T-helper 1 cell treated with Interleukin-12 subunit alpha and Interleukin-12 subunit beta and Interleukin-4 antibody, amounts not matched to agents 30 ng/mL and 1 ng/mL, for 36 hours (primary cell): ENCODE data around the gene UBTD2. TPM values are rescaled to one million over a fixed set of nuclear protein-coding genes. Genes with fewer than 3 reads are reported as not detected.

Experiments used
- intact Hi-C: fragments of 100-400 bp; cut with micrococcal nuclease; formaldehyde crosslinking; loops from one replicate; pipeline ENCODE4 v1.15.1; 2024
- total RNA-seq: library from RNA; stranded (reverse); gene quantifications from 2 replicates; pipeline ENCODE4 v1.2.3, GENCODE V29; 2022

Gene UBTD2
- total RNA-seq, 1 donor from 2014 or later, result 6.4 TPM

DNA sequence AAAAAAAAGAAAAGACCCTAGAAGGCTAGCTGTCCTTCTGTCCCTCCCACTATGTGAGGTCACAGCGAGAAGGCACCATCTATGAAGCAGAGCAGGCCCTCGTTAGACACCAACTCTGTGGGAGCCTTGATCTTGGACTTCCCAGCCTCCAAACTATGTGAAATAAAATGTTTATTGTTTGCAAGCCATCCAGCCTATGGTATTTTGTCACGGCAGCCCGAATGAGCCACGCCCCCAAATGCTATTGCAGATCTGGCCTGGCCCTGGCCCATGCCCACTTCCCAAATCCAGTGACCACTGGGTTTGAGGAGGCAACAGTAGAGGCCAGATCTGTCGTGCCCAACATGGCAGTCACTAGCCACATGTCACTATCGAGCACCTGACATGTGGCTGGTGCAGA, 106.4 kb downstream of the UBTD2 start:
- intact Hi-C loops, result loop anchor here (5.0 to 10.0 kb wide), 5 partner anchors 600 to 1902 kb away; partner anchors contain the start of genes ATP6V0E1, BNIP1 and CPEB4

DNA sequence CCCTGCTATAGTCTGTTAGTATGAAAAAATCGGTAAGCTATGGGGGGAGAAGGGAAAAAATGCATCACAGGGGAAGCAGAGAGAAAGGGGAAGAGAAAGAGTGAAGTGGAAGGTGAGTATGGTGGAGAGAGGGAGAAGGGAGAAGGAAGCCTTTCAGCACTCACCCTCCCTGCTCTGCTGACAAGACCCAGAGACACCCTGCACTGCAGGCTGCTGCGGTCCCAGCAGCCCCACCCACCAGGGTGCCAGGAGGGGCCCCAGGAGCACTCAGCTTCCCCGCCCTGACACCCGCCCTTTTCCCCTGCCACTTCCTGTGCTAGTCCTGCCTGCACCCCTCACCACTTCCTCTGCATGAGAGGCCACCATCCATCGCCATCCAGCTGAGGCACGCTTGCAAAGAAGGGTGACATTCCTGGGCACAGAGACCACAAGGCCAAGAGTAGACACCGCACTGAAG, 108.3 kb downstream of the UBTD2 start:
- intact Hi-C loops, result loop anchor here (1.0 to 10.0 kb wide), 10 partner anchors 12 to 1900 kb away; partner anchors contain the start of genes ATP6V0E1, BNIP1, CPEB4 and NPM1

DNA sequence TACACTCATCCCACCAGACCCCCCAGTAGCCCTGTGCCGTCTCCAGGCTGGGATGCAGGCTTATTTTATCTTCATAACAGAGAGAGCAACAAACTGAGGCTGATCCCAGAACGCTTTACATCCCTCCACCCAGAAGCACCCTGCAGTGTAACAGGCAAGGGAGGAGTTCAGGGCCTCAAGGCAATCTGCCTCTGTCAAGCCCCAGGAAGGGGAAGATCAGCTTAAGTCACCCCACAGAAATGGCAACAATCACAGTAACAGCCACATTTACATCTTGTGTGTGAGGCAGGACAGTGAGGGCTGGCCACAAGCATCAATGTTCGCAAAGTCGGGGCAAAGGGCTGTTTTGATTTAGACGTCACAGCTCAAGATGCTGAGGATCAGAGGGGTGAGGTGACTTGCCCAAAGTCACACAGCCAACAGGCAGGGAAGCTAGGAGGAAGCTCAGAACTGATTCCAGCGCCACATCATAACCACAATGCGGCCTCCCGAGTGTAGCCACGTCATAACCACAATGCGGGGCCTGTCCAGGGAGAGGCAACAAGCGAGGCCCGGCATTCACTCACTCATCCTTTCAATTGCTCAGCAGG, 109.9 kb downstream of the UBTD2 start:
- intact Hi-C loops, result loop anchor here (1.0 to 10.0 kb wide), 7 partner anchors 23 to 1899 kb away; partner anchors contain the start of genes ATP6V0E1 and FBXW11

DNA sequence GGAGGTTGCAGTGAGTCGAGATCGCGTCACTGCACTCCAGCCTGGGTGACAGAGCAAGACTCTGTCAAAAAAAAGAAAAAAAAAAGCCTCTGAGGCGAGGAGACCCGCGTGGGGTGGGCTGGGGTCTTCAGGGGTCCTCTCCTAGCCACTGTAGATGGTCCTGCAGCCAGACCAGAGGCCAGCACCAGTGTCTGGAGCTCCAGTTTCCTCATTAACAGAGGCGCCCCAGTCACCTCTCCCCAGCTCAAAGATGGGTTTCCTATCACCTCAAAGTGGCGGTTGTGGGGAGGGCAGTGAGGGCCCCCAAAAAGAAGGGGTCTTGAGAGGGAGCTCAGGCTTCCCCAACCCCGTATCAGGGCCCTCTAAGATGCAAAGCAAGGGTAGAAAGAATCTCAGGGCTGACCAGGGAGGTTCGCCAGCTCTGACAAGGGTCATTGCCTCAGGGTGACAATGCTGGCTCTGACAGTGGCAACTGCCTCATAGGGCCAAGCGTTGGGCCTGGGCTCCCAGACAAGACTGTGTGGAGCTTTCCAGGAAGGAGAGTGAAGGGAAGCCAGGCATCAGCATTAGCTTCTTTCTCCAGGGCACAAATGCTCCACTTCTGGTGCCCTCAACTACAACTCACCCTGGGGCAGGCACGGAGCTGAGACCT, 110.5 kb downstream of the UBTD2 start:
- intact Hi-C loops, result loop anchor here (5.0 to 10.0 kb wide), 3 partner anchors 49 to 1898 kb away; partner anchors contain the start of gene ATP6V0E1

DNA sequence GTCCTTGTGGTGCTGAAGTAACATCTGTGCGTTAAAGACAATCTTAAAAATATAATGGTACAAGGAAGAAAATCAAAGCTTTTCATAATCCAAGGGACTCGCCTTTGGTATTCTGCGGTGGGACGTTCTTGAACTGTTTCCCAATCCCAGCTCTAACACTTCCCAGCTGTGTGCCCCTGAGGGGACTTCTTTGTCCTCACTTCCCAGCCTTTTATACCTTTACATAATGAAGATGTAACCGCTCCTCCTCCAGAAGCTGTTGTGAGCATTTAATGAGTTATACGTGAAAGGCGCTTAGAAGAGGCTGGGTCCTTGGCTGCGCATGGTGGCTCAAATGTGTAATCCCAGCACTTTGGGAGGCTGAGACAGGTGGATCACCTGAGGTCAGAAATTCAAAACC, 112.4 kb downstream of the UBTD2 start:
- intact Hi-C loops, result loop anchor here (2.0 to 10.0 kb wide), 4 partner anchors 18 to 1896 kb away; partner anchors contain the start of gene ATP6V0E1

DNA sequence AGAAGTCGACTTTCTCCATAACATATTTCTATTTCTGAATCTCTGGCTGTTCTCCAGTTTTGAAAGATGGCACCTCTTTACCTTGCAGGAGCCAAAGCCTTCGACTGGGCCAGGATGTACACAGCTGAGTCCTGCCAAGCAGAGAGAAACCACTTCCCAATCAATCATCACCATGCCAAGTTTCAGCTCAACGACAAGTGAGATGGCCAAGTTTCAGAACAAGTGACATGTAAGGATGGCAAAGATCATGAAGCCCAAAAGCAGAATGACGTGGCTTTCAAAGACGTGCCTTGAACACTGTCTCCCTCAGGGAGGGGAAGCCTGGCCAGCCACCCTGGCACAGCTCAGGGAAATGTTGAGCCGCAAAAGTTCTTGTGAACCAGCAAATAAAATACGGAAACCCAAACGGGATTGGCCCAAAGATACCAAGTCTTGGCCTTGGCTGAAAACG, 113.3 kb downstream of the UBTD2 start:
- intact Hi-C loops, result loop anchor here (2.0 to 10.0 kb wide), 4 partner anchors 17 to 1895 kb away; partner anchors contain the start of gene ATP6V0E1

DNA sequence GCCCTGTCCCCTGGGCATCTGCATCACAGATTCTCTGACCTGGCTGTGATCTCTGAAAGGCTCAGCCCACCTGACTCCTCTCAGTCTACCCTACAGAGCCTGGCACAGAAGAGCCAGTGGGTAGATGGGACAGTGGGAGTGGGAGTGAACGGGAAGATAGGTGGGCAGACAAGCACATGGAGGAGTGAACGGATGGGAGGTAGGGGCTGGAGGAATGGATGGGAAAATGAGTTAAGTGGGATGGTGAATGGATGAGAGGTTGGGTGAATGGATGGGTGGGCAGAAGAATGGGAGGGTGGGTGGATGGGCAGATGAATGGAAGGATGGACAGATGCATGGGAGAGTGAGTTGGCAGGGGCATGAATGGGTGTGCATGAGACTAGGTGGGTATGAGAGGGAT, 114.3 kb downstream of the UBTD2 start:
- intact Hi-C loops, result no loop called here

DNA sequence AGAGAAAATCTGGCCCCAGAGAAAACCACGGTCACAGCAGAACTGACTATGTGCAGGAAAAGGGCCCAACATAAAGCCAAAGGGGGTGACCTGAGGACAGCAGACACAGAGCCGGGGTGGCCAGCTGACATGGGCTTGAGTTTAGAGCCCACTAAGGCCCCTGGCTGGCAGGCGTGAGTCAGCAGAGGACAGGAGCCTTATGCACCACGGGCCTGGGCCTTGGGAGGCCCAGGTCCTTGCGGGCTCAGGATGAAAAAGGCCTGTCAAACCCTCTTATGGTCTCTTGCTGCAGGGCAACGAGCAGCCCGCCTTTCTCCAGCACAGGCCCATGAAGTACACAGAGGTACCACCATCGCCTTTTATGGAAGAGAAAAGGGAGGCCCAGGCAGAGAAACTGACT, 115.3 kb downstream of the UBTD2 start:
- intact Hi-C loops, result no loop called here

DNA sequence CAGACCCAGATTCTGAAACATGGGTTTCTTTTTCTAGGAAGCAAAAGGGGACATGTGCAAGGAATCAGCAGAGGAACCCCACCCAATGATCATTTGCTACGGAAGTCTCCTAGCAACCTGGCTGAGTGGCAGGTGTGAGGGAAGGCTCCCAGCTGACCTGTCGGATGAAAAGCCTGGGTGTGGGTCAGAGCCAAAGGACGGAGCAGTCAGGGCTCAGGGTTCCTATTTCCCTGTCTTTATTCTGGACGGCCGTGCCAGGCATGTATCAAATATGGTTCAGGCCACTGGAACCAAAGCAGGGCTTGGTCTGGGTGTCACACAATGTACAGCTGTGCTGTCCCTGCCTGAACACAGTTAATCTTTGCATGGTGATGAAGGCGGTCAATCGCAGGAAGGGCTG, 115.7 kb downstream of the UBTD2 start:
- intact Hi-C loops, result no loop called here

DNA sequence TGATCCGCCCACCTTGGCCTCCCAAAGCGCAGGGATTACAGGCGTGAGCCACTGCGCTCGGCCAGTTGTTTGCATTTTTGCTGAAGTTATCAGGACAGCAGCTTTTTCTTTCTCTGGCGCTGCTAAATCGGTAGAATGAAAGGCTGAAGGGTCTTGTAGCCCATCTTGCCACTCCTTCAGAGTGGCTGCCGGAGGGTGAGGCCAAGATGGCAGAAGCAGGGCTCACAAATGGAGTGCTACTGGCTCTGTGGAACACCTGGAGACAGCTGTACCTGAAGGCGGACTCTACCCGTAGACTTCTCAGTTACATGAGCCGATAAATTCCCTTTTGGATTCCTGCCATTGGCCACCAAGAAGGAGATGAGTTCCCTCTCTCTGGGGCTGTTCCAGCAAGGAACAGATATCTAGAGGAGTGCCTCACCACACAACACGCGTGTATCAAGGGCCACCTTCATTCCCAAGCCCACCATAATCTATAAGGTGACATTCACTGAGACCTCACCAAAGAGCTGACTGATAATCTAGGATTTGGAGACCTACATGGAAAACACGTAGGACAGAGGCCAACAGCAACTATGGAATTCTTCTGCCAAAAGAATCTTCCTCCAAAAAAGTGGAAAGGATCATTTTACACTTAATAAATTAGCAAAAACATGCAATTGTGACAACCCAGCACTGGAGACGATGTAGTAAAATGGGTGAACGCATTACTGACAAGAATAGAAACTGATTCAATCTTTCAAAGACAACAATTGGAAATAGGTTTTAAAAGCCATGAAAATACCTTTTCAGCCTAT, 117.3 kb downstream of the UBTD2 start:
- intact Hi-C loops, result no loop called here

DNA sequence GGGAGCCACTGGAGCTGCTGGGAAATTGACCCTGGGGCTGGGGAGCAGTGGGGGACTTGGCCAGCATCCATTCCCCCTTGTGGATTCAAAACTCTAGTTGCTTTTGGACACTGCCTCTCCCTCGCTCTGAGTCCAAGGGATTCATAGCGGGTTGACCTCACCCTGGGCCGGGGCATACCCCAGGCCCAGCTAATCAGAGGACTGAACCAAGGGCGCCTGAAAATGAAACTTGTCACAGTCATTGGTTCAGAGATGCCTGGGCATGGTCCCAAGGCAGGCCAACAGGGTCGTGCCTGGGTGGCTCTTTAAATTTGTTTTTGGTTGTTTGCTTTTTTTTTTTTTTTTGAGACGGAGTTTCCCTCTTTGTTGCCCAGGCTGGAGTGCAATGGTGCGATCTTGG, 118.1 kb downstream of the UBTD2 start:
- intact Hi-C loops, result no loop called here

DNA sequence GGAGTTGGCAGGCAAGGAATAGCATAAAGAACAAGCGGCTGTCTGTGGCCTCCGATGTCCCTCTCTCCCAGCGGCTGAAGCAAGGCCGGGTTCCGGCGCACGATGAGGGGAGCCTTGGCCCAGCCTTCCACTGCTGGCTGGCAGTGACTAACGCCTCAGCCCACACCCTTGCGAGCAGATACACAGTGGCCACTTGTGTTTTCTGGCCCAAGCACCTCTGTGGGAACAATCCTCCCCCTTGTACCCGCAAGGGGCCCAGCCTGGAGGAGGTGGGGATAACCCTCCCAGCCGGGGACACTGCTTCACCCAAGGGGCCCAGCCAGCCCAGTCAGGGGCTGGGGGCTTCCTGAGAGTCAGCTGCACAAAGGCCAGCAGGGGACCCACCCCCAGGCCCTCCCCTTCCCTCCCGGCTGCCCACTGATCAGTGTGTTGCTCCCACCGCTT, 118.8 kb downstream of the UBTD2 start:
- intact Hi-C loops, result no loop called here

DNA sequence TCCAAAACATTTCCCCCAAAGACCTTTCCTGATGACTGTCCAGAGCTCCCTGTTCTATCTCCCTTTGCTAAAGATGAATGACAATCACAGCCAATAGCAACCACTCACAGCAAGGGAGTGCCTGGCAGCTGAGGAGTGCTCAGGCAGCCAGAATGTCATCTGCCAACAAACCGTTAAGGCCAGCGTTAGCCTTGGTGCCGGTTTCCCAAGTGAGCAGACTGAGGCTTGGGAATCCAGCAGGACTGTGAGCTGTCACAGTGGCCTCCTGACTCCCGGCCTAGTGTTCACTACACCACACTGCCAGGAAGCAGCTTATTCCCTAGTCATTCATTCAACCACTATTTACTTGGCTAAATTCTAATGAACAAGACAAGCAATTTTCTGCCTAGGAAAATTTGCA, 120.2 kb downstream of the UBTD2 start:
- intact Hi-C loops, result no loop called here

DNA sequence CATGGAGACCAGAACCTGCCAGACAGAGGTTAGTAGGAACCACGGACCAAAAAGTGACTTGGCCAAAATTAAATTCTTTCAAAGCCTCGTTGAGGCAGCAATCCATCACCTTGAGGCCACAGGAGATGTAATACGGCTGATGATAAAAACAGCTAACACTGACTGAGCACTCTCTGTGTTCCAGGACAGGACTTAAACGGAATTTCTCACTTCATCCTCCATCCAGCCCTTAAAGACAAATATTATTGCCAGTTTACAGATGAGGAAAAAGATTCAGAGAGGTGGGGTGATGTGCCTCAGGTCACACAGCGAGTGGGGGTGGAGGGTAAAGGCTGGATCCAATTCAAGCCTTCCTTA, 120.6 kb downstream of the UBTD2 start:
- intact Hi-C loops, result no loop called here

DNA sequence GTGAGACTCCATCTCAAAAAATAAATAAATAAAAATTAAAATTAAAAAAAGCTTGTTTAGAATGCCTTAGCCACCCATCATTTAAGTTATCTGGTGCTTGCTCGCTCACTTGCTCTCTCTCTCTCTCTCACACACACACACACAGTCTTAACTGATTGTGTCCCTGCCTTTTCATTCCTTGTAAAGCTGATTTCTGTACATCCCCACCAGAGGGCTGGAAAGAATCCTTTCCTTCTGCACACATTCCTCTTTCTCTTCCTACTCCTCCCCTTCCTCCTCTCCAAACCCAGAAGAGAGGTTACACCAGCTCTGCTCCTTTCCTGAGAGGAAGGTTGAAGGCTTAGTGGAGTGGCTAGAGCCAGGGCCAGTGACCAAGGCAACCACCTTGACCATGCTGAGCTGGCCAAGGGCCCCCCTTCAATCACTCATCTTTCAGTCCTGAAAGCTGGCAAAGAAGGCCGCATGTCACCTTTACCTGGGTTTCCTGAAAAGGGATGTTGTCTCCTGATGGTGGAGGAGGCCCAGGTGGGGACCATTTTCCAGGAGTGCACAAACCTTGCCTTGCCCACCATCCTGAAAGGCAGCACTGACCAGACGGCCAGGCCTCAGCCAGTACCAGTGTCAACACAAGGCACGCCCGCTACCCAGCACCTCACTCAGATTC, 121.1 kb downstream of the UBTD2 start:
- intact Hi-C loops, result no loop called here

DNA sequence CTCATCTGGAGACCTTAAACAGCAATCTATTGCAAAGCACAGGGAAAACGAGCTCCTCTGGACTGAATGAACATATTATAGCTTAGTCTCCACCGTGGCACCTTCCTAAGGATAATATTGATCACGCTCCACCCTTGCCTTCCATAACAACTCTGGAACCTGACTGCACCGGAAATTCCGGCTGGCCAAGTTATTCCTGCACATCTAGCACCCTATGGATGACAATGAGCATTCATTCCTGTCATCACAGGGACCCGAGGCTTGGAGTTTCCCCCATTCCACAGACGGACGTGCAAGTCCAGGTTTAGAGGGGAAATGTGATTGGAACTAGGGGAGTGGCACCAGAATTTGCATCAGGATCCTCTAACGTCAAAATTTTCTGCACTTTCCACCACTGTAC, 123.1 kb downstream of the UBTD2 start:
- intact Hi-C loops, result no loop called here

Other genes starting within 250 kb of the UBTD2 start
- 223 and 226 TPM in 2 replicates for gene STK10, start 95.5 kb downstream of the UBTD2 start, total RNA-seq
- gene EFCAB9, start 89.6 kb downstream of the UBTD2 start, total RNA-seq, result not detected in 2 replicates
- 0.17 and 0.24 TPM in 2 replicates for gene SH3PXD2B, start 170.8 kb upstream of the UBTD2 start, total RNA-seq